ENCODE measurements around the gene SATB1. TPM values are rescaled to one million over a fixed set of nuclear protein-coding genes. Genes with fewer than 3 reads are reported as not detected.

The SATB1 gene
- total and polyA plus RNA-seq, 2 of the 8 experiments (the other 6 are each of a cell fraction or from before 2014, with no cell fraction given) = 18.8 to 28.0 TPM

- Histone ChIP-seq H3K27ac (ENCODE audit: low read depth, low read length) (no peak overlapping the region), H3K18ac (ENCODE audit: extremely low read depth, low read length) (no peak overlapping the region), H3K79me1 (ENCODE audit: low read depth, low read length) (no peaks in the 10 kb centered on the region), H3K4me3 (ENCODE audit: extremely low read depth in 1 of 4, insufficient read depth in 2 of 4, low read depth in 3 of 4, low read length in 4 of 4) (no peak overlapping the region), H2BK12ac (ENCODE audit: low read depth, low read length) (no peak overlapping the region), H2BK120ac (replicated peaks; ENCODE audit: low read depth, low read length) (no peak overlapping the region), H3K4me2 (ENCODE audit: insufficient read depth in 1 of 2, low read depth in 2 of 2, low read length in 2 of 2) (no peak overlapping the region), H3K4ac (replicated peaks; ENCODE audit: insufficient read length, low read depth, low read length) (no peak overlapping the region), H3K36me3 (ENCODE audit: control insufficient read depth in 2 of 4, insufficient read depth in 4 of 4, low read length in 3 of 4) (peaks cover 0 to 4% (median 2%) of the 10 kb centered on the region in 4 experiments; a peak in 3 of 8 replicates), H3K9ac (replicated peaks in 1 of 4; ENCODE audit: extremely low read depth in 1 of 4, low read depth in 3 of 4, low read length in 3 of 4) (no peak overlapping the region), H4K5ac (ENCODE audit: insufficient read length, low read depth, low read length) (no peak overlapping the region), H3K4me1 (replicated peaks in 1 of 4; ENCODE audit: control insufficient read depth in 3 of 4, insufficient read depth in 4 of 4, low read length in 3 of 4) (peaks cover 0 to 3% (median 0%) of the 10 kb centered on the region in 4 experiments; a peak in 3 of 7 replicates), H4K91ac (replicated peaks; ENCODE audit: insufficient read length, low read length) (no peak overlapping the region), H2BK20ac (ENCODE audit: low read length) (no peak overlapping the region), H3K27me3 (replicated peaks in 1 of 4; ENCODE audit: control insufficient read depth in 3 of 4, extremely low read depth in 1 of 4, insufficient read depth in 3 of 4, low read length in 3 of 4) (no peaks in the 10 kb centered on the region), H3K56ac (replicated peaks; ENCODE audit: insufficient read length, low read depth, low read length) (no peak overlapping the region), H2AFZ (ENCODE audit: low read length) (no peak overlapping the region), H2BK15ac (ENCODE audit: low read length) (no peak overlapping the region), H4K20me1 (replicated peaks in 1 of 2; ENCODE audit: control insufficient read depth in 1 of 2, insufficient read depth in 2 of 2, low read length in 2 of 2) (no peaks in the 10 kb centered on the region), H2AK5ac (ENCODE audit: low read depth, low read length) (no peak overlapping the region), H4K8ac (ENCODE audit: extremely low read depth, insufficient read depth, low read length) (no peak overlapping the region), H2BK5ac (ENCODE audit: low read depth, low read length) (no peak overlapping the region), H3K14ac (ENCODE audit: insufficient read length) (no peak overlapping the region), H3K79me2 (ENCODE audit: control insufficient read depth in 1 of 2, insufficient read depth in 2 of 2, low read length in 2 of 2) (no peaks in the 10 kb centered on the region), H3K23ac (ENCODE audit: insufficient read length) (no peak overlapping the region), H3K23me2 (ENCODE audit: low read depth, low read length) (no peaks in the 10 kb centered on the region), H3K9me3 (ENCODE audit: insufficient read depth in 2 of 2, low read depth in 1 of 2, low read length in 1 of 2) (no peaks in the 10 kb centered on the region)
- TF ChIP-seq RBBP5 (IDR thresholded peaks at IDR 0.05; ENCODE audit: borderline replicate concordance, low read depth, low read length) = no peak
- FAIRE-seq (no peak), DNase-seq (ENCODE audit: low read depth in 1 of 2, low spot score in 2 of 2) (no peak)
- CTCF ChIA-PET (ENCODE audit: partially characterized antibody) = interaction anchor here (0.7 to 2.3 kb wide), 17 partner anchors 8 to 855 kb away, joined by 3 to 15 read pairs (median 4); no protein-coding TSS in a partner anchor
- 89% methylated on average over 3 of the region's 3 CpGs; no CpG with 5 or more reads in 1 of the 2 experiments for whole genome bisulfite sequencing, 2 experiments (ENCODE audit: extremely low coverage in 1 of 2, insufficient coverage in 1 of 2, insufficient read length in 1 of 2, insufficient replicate concordance in 2 of 2, low coverage in 1 of 2, low lambda C conversion rate in 2 of 2, missing lambda C conversion rate in 1 of 2)
- POLR2A ChIA-PET (ENCODE audit: partially characterized antibody) = no interaction called here
Measured at GRCh38 chr3:18390024-18390660, 35.0 kb downstream of the SATB1 start.

Measured in H1 (cell line).